CD1c-positive myeloid dendritic cell (primary cell): ENCODE data around the gene PLEKHA1.

ENCODE experiments used
- DNase-seq: peaks from one replicate; pipeline ENCODE4 v3.0.0-alpha.2; 2016; ENCODE audit errors: extremely low spot score

The PLEKHA1 gene

DNA sequence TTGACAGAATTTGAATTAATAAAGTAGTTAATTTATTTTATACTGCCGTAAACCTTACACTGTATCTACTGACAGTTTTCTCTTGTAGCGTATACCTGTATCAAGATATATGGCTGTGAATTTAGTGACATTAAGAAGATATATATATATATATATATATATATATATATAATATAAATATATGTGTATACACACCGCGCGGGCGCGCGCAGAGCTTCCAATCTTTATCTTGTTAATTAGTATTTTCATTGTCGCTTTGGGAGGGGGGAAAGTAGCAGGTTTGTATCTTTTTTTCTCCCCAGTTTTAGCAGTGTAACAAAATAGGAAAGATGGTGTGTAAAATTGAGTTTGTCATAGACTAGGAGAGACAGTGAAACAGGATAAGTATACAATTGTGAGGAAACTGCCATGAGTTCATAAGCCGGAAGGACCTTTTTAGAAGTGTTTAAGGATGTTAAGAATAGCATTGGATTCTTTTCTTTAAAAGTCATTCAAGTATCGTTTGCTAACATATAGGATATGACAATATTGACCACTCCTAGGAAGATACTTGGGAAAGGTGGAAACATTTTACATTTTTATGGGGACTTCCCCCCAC lies 2.0 kb downstream of the PLEKHA1 start:
- DNase-seq = no peak

DNA sequence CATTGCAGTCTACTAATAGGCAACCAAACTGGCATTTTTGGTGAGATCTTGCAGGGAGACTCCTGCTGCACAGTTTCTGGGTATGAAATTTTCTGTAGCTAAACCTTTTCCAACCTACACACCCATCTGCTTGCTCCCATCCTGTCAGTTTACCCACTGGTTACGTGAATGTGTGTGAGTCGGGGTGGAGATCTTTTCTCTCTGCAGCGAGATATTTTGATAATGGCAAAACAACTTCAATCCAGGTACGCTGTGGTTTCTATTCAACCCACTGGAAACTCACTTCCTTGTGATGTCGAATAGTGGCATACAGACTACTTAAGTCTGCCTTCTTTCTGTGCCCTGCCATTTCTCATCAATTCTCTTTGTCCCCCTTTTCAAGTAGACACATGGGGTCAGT lies 4.5 kb downstream of the PLEKHA1 start:
- no peak for DNase-seq

DNA sequence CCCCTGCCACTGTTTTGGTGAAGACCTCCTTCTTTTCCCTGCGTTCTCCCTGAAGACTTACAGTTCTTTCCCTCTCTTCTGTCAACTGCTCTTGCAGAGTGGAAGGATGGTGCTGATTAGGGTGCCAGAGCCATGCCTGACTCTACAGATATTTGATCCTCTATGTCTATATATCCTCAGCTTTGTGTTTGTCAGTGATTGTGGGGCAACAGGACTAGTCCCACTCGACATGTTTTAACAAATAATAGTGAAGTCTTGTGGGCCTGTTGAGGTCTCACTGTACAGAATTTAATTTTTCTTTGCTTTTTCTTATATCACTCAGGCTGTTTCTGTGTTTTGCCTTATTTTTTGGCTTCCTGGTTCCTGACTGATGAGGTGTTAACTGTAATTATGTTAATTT lies 5.0 kb downstream of the PLEKHA1 start:
- no peak for DNase-seq

DNA sequence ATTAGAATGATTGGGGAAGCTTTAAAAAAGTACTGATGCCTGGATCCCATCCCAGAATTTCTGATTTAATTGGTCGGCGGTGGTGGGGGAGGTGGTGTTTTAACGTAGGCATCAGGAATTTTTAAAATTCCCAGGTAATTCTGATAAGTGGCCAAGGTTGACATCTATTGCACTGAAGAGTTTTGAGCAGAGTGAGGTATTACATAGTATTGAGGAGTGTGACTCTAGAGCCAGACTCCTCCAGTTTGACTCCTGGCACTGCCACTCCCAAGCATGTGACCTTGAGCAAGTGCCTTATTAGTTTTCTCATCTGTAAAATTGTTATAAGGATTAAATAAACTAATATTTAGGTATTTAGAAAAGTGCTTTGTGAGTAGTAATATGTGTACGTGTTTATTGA lies 6.2 kb downstream of the PLEKHA1 start:
- DNase-seq = no peak

DNA sequence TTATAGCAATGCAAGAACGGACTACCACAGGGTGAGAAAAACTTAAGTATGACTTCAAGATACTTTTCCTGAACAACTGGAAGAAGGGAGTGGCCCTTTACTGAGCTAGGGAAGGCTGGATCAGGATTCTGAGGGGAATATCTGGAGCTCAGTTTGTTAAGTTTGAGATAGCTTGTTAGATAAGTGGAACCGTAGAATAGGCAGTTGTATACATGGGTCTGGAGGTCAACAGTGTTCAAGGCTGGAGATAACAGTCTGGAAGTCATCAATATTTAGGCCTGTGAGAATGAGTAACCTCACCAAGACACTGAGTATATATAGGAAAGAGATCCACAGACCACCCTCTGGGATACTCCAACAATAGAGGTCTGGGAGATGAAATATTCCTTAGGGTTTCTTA lies 7.2 kb downstream of the PLEKHA1 start:
- no peak for DNase-seq

DNA sequence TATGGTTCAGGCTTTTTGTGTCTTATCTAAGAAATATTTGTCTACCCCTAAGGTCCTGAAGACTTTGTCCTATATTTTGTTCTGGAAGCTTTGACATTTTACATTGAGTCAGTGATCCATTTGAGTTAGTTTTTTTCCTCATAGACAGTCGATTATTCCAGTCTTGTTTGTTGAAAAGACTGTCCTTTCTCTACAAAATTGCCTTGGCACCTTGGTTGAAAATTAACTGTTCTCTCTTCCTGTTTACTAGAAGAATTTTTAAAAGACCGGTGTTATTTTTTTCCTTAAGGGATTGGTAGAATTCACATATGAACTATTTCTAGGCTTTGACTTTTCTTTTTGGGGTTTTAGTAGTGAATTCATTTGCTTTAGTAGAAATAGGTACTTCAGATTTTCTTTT lies 12.0 kb downstream of the PLEKHA1 start:
- DNase-seq = no peak

DNA sequence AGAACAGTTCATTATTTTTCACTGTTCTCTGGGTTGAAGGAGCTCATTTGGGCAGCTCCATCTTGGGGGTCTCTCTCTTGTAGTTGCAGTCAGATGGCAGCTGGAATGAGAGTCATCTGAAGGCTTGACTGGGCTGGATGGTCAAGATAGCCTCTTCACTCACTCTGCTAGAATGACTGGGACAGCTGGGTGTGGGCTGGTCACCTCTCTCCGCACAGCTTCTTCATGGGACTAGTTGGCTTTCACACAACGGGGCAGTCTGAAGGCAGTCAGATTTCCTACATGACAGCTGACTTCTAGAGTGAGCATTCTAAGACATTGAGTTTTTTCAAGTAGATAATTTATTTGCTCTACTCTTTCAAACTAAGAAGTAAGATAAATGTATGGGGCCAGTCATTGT lies 13.1 kb downstream of the PLEKHA1 start:
- no peak for DNase-seq

DNA sequence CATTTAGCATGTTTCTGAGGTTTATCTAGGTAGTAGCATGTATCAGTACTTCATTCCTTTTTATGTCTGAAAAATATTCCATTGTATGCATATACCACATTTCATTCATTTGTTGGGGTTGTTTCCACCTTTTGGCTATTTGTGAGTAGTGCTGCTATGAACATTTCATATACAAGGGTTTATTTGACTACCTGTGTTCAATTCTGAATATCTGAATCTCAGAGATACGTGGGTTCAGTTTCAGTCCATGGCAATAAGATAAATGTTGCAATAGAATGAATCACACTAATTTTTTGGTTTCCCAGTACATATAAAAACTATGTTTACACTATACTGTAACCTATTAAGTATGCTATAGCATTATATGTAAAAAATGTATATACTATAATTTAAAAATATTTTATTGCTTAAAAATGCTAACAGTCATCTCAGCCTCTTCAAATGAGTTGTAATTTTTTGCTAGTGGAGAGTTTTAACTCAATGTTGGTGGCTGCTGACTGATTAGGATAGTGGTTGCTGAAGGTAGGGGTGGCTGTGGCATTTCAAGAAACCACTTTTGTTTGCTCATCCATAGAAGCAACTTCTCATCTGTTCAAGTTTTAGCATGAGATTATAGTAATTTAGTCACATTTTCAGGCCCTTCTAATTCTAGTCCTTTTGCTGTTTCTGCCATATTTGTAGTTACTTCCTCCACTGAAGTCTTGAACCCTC lies 13.9 kb downstream of the PLEKHA1 start:
- DNase-seq = no peak

DNA sequence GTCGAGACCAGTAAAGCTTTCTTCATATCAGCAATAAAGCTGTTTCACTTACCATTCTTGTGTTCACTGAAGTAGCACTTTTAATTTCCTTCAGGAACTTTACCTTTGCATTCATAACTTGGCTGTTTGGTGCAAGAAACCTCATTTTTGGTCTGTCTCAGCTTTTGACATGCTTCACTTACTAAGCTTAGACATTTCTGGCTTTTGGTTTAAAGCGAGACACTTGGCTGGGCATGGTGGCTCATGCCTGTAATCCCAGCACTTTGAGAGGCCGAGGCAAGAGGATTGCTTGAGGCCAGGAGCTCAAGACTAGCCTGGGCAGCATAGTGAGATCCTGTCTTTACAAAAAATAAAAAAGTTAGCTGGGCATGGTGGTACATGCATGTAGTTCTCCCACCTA lies 15.8 kb downstream of the PLEKHA1 start:
- no peak for DNase-seq

DNA sequence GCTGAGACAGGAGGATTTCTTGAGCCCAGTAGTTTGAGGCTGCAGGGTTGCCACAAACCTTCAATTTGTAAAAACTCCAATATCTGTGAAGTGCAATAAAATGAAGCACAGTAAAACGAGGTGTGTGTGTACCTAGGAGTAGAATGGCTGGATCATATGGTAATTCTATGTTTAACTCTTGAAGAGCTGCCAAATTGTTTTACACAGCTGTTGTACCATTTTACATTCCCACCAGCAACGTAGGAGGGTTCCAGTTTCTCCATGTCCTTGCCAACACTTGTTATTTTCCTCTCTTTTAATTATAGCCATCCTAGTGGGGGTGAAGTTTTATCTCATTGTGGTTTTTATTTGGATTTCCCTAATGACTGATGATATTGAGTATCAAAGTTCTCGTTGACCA lies 16.2 kb downstream of the PLEKHA1 start:
- no peak for DNase-seq

DNA sequence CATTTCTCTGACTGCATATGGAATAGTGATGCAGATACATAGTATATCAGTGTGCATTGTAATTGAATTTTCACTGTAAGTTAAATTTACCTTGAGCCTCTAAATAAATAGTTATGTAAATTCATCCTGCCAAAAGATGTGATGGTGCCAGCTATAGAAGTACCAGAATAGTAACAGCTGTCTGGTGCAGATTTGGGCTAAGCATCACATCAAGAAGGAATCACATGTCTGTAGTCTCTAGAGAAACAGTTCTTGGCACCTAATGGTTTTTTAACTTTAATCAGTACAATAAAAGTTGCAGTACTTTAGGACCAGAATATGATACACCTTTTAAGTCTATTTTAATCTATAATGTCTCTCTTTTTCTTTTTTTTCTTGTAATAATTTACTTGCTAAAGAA lies 17.4 kb downstream of the PLEKHA1 start:
- DNase-seq = no peak

DNA sequence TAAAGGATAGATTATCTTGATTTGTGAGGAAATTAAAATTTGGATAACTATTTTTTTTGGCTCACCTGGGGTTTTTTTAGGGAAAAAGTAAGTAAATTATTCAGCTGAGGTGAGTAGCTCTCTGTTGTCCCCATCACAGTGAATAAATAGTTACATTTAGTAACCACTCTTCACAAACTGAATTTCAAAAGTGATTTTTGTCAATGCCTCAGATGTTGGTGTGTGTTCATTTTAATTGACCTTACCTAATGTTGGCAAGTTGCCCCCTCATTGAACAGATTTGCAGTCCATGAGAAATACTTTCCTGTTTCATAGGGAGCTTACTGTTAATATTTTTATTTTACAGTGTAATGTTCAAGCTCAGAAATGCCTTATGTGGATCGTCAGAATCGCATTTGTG lies 18.3 kb downstream of the PLEKHA1 start:
- no peak for DNase-seq

DNA sequence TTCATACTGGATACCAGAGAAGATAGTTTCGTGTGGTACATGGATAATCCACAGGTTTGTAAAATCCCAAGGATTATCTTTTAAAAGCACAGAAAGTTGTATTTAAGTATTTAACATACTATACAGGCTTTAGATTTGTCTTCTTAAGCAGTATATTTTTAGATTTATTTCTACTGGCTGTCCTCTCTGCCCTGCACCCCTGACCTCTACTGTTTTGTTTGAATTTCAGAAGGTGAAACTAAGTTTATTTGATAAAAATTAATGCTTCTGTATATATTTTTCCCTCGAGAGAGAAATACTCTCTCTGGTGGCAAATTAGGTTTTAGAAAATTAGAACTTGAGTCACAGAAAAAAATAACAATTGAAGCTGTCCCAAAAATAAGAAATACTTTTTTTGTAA lies 18.8 kb downstream of the PLEKHA1 start:
- DNase-seq = no peak

DNA sequence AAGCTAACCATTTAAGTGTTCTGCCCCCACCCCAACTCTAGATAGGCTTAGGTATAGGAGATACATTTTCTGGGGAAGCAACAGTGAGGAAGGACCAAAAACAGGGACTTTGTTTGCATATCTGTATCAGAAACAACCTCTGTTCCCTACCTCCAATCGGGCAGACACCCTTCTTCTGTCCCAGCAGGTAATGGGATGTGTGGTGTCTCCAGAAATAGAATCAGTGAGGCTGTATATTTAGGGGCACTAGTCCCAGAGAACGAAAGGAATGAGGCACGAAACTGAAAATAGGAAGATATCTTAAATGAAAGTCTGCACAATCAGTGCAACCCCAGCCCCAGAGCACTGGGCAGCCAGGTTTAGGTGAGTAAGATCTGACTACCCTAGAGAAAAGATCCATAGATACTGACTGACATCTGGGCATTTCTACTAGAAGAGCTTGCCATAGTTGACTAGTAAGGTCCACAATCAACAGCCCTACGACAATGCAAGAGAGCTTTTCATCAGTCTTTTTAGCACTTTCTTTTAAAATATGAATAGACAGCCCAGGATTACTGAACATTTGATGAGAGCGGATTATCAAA lies 28.1 kb downstream of the PLEKHA1 start:
- no peak for DNase-seq

DNA sequence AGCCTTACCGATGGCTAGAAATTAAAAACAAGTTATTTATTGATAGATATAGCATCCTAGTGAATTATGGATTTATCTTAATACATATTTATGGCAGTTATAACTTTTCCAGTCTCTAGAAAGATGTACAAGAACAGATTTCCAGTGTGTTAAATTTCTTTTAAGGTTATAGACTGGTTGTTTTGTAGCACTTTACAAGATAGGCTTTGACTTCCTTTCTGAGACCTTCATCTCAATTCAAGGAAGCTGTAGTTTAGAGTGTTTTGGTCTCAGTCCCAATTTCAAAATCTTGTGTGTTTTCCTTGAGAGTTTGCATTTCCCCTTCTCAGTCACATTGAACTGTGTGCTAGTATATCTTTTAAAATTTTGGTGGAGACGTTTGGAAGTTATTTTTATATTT lies 30.1 kb downstream of the PLEKHA1 start:
- DNase-seq = no peak

DNA sequence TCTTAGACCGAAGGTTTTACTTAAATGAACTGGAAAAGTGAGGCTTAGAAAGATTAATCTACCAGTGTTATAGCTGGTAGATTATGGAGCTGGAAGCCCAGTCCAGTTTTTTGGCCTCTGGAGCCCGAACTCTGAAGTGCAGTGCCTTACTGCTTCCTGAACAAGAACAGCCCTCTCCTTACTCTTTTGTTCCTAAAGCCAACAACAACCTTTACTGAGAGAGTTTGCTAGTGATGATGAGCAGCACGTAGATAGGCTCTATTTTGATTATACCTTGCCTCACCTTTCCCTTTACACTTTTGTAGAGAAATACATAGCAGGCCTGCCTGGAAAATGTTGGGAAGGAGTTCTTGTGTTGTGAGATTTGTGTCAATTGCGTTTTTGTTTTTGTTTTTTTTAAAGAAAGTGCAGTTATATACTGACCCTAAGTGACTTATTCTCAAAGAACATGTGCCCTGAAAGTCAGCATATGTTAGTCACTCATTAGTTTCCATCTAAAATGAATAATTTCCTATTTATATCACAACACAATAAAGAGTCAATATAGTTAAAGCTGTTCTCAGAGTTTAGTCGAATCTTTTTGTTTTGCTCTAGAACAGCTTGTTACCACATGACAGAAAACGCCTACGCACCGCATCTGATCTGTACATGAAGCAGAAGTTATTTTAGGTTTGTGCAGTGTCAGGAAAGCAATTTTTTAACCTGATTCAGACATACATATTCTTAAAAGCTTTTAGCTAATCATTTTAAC lies 33.0 kb downstream of the PLEKHA1 start:
- DNase-seq = peak; percentile 67

DNA sequence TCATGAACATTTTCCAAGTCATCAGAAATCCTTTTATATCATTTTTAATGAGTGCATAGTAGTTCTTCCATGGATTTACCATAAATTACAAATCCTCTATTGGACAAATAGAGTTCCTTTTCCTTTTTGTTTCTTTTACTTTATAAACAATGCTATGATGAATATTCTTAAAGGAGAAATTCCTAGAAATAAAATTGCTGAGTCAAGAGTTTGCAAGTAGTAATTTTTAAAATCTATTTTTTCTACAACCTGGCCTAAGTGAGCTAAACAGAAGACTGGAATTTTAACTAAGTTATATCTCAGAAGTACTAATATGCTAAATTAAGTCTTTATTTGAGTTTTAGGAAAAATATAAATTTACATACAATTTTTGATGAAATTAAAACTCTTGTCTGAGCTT lies 38.8 kb downstream of the PLEKHA1 start:
- no peak for DNase-seq

DNA sequence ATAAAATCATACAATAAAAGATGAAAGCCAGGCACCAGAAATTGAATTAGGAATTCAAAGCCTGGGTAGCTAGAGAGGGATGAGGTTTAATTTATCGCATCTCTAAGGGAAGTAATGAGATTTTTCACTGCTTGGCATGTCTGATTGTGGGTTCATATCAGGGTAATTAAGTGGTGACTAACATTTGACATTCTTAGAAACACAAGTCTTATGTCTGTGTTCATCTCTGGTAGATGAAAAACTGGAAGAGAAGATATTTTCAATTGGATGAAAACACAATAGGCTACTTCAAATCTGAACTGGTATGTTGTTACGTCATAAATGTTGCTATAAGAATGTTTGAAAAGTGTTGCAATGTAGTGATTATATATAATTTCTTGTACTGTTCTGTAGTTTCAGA lies 43.2 kb downstream of the PLEKHA1 start:
- no peak for DNase-seq

DNA sequence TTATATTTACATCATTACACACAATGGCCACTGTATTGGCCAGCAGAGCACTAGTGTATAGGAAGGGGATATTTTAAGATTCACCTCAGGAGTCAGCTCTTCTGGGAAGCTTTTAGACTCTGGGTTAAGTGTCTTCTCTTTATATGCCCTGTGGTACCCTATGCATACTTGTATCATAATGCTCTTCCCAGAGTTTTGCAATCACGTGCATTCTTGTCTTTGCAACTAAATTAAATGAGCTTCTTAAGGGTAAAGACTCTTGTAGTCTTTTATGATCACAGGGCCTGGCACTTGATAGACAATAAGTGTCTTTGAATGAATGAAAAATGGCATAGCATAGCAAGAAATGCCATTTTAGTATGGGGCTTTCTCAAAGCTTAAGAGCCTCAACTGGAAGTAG lies 44.5 kb downstream of the PLEKHA1 start:
- no peak for DNase-seq

DNA sequence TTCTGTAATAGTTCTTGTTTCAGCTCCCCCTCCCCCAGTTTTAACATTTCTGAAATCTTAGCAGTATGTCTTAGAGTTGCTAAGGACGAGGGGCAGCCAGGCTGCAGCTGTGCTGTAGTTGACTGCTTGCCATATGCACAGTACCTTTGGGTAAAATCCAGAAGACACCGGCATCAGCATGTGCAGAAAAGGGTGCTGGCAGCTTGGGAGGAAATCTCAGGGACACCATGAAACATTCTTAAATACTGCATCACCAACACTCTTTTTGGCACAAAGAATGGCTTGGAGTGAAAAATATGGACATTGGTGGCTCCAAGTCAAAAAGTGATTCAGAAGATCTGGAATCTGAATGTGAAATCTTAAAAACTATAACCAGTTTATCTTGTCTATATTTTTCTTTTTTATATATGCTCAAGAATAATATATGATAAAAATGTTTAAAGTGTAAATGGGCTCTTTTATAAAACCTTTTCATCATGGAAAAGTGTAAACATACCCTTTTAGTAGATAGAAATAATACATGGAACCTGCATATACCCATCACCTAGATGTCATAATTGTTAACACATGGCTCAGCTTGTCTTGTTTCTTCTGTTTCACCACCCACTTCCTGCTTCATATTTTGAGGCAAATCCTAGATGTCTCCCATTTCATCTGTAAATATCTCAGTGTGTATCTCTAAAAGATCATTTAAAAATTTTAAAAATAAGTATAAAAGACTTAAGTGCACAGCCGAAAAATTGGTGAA lies 45.5 kb downstream of the PLEKHA1 start:
- DNase-seq = no peak

DNA sequence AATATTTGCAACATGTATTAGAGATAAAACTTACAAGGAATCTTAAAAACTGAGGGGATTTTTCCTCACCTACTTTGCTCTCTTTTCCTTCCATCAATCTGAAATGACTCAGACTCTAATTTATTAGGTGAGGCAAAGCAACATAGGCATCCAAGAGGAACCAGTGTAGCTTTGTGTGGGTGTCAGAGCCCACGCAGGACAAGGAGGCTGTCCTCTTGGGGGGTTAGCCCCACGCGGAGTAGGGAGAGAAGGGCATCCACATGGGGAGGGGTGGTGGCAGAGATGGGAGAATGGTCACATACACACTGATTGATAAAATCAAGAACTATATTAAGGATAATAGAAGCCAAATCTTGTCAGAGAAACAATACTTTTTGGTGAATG lies 46.1 kb downstream of the PLEKHA1 start:
- DNase-seq = no peak

DNA sequence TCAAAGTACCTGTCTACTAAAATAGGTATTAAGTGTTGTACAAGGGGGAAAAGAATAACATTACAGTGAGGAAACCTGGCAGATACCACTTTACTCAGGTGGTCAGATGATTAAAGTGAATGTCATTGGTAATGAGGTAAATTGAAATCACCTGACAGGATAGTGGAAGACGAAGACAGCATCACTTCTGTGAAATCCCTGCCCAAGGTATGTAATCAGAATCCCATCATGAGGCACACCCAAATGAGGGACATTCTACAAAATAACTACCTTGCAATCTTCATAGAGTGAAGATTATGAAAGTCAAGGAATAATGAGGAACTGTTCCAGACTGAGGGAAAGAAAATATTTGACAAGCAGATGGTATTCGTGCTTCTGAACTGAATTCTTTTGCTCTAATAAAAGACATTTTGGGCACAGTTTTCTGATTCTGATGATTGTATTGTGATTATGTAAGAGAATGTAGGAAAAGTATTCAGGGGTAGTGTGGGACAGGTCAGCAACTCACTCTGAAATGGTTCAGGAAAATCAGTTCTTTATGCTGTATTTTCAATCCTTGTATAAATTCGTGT lies 46.6 kb downstream of the PLEKHA1 start:
- DNase-seq = peak; percentile 11
